SKM-1 (cell line): ENCODE measurements around the gene CAMK1D.
"Not testable (repeated sequence)": the region's sequence is repeated elsewhere in the genome, so short reads cannot be mapped to it uniquely, and the experiment has no call there.

Source experiments
- DNase-seq: peaks from one replicate; lab custom pipeline; 2025; ENCODE audit not compliant: unreplicated experiment; lab: John Stamatoyannopoulos, UW

Gene CAMK1D

DNA sequence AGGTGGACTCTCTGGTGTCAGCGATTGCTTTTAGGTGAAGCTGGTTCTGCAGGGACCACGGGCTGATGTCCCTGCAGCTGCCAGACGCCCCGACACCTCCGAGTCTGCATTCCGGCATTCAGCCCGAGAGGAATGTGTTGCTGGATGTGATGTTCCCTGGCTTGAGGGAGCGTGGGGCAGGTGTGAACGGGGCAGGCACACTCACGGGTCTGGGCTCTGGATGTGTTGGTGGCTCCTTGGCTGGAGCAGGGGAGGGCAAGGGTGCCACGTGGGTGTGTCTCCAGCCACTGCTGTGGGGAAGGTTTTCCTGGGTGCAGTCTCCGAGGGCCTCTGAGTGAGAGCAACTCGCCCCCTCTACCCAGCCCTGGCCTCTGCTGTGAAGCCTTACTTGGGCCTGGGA lies 140.5 kb downstream of the CAMK1D start:
- no peak for DNase-seq

GRCh38 chr10:12490963-12491362 lies 141.6 kb downstream of the CAMK1D start:
- no peak for DNase-seq

DNA sequence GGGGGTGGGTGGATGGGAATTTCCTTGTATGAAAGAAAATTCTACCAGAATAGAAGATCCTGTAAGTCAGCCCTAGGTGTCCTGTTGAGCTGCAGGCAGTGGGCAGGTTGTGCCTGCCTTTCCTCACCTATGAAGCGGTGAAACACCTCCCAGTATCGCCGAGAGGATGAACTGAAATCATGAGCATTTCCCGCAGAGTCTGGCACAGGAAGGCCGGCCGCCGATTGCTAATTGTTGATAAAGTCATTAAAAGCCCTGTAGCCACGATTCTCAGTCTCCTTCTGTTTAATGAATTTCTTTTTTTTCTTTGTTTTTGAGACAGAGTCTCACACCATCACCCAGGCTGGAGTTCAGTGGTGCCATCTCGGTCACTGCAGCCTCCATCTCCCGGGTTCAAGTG lies 142.1 kb downstream of the CAMK1D start:
- no peak for DNase-seq

- no peak for DNase-seq
Measured at GRCh38 chr10:12492016-12492415, 142.7 kb downstream of the CAMK1D start.

- DNase-seq: not testable (repeated sequence)
Measured at GRCh38 chr10:12497046-12497445, 147.7 kb downstream of the CAMK1D start.

- DNase-seq: no peak
Measured at GRCh38 chr10:12499076-12499986, 150.0 kb downstream of the CAMK1D start.

DNA sequence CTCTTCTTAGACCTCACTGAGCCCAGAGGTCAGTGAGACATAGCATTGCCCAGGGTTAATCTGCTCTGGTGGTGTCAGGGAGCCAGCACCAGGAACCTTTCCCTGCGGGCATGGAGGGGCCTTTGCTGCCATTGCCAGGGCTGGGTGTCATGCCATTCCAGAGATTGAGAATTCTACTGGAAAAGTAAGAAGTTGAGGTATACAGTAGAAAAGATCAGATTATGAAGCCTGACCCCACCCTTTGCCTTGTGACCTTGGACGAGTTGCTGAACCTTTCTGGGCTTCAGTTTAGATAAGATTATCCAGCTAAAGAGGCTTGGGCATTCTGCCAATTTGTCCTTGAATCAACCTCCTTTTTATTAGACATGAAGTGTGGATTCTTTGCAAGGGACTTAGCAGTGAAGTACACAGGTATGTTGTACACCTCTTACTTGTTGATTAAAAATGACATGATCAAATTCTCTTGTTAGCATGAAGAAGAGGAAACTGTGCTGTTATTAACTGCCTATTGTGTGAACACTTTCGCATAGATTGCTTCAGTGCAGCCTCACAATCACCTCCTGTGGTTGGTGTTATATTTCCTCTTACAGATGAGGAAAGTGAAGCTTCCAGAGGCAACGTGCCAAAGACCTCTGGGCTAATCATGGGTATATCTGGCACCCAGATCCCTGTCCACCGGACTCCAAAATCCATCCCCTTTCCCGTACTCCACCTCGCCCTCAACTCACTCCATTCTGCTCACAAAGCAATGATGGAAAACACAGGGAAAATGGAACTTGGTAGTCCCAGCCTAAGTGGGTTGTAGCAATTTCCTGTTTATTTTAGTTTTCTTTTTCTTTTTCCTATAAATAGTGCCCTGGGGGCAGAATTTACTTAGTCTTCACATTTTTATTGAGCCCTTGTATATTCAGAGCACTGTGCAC lies 151.3 kb downstream of the CAMK1D start:
- peak; percentile 6 for DNase-seq

DNA sequence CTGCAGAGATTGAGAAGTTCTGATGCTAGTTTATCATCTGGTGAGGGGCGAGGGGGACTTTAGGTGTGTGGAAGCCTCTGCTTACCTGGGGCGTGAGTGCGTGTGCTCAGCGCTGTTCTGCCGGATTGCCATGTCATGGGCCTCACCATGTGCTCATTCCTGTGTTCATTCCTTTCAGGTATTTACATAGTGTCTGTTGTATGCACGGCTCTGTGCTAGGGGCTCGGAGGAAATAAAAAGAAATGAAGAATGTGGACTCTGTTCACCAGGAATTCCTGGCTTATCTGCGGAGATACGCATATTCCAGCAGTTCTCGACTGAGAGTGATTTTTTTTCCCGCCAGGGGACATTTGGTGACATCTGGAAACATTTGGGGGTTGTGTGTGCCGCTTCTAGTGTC lies 152.0 kb downstream of the CAMK1D start:
- no peak for DNase-seq

- DNase-seq: no peak
Measured at GRCh38 chr10:12501841-12502525, 152.6 kb downstream of the CAMK1D start.

- DNase-seq: no peak
Measured at GRCh38 chr10:12502526-12503274, 153.4 kb downstream of the CAMK1D start.

DNA sequence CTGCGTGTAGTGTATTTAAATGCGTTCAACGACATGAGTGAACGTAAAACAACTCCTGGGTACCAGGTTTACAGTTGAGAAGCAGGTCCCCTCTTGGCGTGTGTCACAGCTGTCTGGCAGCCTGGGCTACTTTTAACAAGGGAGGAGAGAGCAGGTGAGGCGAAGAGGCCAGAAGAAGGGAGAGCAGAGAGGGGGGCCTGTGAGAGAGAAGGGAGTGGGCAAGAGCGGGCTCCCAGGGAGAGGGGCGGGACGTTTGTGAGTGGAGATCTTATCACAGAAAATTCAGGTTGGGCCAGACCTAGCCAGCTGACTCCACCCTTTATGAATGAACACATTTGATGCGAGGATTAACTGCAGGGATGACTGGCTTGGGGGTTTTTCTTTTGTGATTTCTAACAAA lies 154.0 kb downstream of the CAMK1D start:
- DNase-seq: no peak

- no peak for DNase-seq
Measured at GRCh38 chr10:12504176-12504575, 154.8 kb downstream of the CAMK1D start.

- no peak for DNase-seq
Measured at GRCh38 chr10:12504628-12505027, 155.3 kb downstream of the CAMK1D start.

DNA sequence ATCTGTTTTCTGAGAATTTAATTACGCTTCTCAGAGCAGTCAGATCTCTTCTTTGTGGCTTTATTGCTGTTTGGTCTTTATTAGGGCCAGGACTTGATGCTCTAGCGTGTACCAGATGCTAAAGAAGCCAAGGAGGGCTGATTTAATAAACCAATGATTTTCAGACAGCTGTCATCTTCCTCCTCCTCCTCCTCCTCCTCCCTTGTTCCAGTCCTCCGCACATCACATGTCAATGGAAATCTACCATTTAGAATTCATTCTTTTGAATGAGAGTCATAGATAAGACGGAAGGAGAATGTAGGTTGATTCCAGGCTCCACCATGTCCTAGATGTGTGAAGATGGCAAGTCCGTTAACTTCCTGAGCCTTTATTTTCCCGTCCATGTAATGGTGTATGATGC lies 156.3 kb downstream of the CAMK1D start:
- DNase-seq: no peak

GRCh38 chr10:12507165-12507850 lies 158.0 kb downstream of the CAMK1D start:
- no peak for DNase-seq

DNA sequence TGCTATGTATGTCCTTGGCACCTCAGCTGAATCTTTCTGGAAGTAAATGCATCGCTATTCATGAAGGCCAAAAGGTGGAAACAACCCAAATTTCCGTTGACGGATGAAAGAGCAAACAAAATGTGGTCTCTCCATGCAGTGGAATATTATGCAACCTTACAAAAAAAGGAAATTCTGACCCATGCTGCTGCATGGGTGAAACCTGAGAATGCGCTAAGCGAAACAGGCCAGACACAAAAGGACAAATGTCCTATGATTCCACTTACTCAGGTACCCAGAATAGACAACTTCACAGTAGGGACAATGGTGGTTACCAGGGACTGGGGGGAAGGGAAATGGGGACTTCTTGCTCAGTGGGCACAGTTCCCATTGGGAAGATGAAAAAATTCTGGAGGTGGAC lies 158.8 kb downstream of the CAMK1D start:
- no peak for DNase-seq

GRCh38 chr10:12509016-12509793 lies 159.9 kb downstream of the CAMK1D start:
- DNase-seq: no peak

- no peak for DNase-seq
Measured at GRCh38 chr10:12509794-12510100, 160.4 kb downstream of the CAMK1D start.

DNA sequence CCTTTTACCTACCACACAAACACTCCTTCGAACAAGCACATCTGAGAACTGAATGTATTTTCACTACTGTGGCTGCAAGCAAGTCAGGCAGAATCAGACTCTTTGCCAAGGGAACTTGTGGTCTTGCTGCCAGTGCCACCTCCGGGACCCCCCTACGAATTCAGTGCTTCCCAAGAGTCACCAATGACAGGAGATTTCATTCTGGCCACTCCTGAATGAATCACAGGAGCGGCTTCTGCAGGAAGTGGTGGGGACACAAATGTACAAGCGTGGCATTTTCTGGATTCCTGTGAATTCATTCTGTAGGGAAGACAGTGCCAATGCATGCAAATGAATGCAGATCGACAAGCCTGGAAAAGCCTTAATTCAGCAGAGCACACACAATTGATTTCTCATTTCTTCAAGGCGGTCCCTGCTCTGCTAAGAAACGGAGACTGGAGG lies 161.2 kb downstream of the CAMK1D start:
- no peak for DNase-seq
